ENCODE results near the gene MCTP1.

- TF ChIP-seq CTCF (IDR thresholded peaks at IDR 0.05) (no peak), ZFX (IDR thresholded peaks at IDR 0.05; ENCODE audit: borderline replicate concordance) (no peak)
Observed at GRCh38 chr5:95114305-95114704, 170.6 kb downstream of the MCTP1 start.
